Colon (tissue), 2 donors: ENCODE measurements around the gene PGM2.
"Not testable (repeated sequence)": the region's sequence is repeated elsewhere in the genome, so short reads cannot be mapped to it uniquely, and the experiment has no call there.

Experiments
- FAIRE-seq: peaks from 2 replicates; lab custom pipeline; 2012; peaks lifted over from hg19 to GRCh38; lab: Jason Lieb, UNC
- donor health status: control.
- donor health status: control.

Gene PGM2

DNA sequence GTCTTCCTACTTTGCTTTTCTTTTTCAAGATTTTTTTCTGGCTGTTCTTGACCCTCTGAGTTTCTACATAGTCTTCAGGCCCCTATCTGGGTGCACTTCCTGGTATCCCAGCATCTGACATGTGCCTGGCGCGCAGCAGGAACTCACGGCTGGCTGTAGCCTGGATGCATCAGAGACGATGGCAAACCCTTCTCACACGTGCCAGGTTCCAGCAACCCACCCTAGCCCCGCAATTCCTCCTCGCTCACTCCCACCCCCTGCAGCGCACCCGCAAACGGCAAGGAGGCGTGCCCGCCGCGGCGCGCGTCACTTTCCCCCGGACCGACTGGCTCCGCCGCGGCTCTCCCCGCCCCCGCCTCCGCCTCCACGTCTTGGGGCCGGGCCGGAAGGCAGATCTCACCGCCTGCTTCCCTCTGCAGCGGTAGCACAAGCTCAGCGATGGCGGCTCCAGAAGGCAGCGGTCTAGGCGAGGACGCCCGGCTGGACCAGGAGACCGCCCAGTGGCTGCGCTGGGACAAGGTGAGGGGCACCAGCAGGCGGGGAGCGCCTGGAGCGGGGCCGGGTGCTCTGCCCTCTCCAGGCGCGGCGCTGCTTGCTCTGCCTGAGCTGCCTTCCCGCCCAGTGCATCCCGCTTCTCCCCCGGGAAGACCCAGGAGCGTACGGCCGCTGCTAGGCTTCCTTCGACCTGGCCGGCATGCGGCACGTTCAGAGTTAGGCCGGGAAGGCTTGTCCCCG lies at the start of gene PGM2:
Gene PGM2, plus strand, starts transcription at position 392 of the 735 bp plus-strand sequence. Its CDS starts 47 bp downstream, at position 439.
- no peak for FAIRE-seq

GRCh38 chr4:37779896-37780295 lies 46.6 kb upstream of the PGM2 start:
- no peak for FAIRE-seq

DNA sequence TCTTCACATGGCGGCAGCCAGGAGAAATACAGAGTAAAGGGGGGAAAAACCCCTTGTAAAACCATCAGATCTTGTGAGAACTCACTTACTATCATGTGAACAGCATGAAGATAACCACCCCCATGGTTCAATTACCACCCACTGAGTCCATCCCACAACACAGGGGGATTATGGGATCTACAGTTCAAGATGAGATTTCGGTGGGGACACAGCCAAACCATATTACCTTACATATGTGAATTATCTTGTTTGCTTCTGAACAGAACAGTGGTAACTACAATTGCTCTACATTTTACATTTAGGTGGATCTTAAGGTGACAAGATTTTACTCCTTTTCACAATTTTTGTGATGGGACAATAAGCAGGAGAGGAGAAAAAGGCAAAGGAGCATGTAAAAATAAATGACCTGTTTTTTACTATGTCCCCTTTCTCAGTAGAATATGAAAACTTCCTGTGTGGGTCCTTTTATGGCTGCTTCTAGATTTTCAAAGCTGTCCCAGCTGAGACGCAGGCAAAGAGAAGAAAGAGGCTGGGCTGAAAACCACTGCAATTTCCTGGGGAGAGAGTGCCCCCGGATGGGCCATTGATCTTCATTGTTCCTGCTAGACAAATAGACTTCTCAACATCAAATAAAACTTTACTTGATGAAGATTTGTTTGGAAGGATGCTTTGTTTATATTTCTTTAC lies 45.9 kb upstream of the PGM2 start:
- FAIRE-seq: no peak

- FAIRE-seq: no peak
These were observed 45.4 kb upstream of the PGM2 start for GRCh38 chr4:37781131-37781455.

GRCh38 chr4:37786267-37786666 lies 40.2 kb upstream of the PGM2 start:
- FAIRE-seq: not testable (repeated sequence)

GRCh38 chr4:37787883-37788460 lies 38.5 kb upstream of the PGM2 start:
- FAIRE-seq: not testable (repeated sequence)

- FAIRE-seq: no peak
These were observed 37.7 kb upstream of the PGM2 start for GRCh38 chr4:37788819-37789218.

DNA sequence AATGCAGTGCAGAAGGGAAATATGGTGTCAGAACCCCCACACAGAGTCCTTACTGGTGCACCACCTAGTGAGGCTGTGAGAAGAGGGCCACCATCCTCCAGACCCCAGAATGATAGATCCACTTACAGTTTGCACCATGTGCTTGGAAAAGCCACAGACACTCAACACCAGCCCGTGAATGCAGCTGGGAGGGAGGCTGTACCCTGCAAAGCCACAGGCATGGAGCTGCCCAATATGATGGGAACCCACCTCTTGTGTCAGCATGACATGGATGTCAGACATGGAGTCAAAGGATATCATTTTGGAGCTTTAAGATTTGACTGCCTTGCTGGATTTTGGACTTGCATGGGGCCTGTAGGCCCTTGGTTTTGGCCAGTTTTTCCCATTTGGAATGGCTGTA lies 34.2 kb upstream of the PGM2 start:
- no peak for FAIRE-seq

- FAIRE-seq: no peak
These were observed 32.9 kb upstream of the PGM2 start for GRCh38 chr4:37793562-37793961.

DNA sequence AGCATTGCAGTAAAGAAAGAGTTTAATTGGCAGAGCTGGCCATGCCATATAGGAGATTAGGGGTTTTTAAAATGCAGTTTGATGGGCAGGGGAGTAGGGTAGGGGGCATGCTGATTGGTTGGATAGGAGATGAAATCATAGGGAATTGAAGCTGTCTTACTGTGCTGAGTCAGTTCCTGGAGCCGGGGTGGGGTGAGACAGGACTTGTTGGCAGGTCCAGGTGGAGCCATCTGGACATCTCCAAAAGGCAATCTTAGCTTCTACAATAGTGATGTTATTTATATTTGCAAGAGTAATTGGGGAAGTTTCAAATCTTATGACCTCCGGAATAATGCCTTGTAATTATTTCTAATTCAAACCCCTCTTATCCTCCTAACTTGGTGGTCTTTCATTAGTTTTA lies 32.4 kb upstream of the PGM2 start:
- no peak for FAIRE-seq

DNA sequence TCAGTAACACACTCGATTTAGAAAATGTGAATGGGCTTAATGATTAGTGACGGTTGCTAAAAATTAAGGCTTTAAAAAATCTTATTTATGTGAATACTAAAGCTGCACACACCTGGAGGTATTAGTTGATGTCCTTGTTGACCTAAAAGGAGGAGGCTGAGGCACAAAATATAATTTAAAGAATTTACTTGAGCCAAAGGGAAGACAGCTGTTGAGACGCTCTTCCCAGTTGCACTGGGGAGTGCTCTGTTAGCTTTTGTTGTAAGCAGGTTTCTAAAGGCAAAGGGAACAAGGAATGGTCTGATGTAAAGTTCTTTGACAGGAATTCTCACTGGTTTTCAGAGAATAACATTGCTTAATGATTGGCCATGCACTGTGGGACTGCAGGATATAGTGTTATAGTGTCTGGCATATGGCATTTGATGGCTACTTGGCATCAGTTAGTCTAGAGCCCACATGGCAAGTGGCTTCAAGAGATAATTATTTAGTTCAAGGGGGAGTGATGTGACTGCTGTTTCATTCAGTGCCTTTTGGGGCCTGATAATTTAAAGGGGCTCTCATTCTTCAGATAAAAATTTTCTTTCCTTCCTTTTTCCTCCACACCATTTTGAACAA lies 30.8 kb upstream of the PGM2 start:
- no peak for FAIRE-seq

- no peak for FAIRE-seq
These were observed 29.1 kb upstream of the PGM2 start for GRCh38 chr4:37797374-37797773.

DNA sequence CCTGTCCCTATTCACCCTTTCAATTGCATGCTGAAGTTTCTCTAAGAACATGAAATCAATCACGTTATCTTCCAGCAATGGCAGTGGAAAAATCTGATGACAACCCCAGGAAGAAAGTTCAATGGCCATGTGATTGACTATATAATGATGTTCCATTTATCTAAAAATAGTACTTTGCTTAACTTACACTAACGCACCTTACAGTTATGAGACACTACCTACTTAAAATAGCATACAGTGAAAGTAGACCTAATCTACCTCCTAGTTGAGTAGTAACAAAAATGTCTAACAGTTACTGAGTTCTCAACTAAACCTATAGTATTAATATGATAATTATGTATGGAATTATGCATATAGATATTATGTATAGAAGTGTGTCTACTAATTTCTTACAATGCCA lies 28.6 kb upstream of the PGM2 start:
- FAIRE-seq: no peak

GRCh38 chr4:37798616-37799015 lies 27.9 kb upstream of the PGM2 start:
- no peak for FAIRE-seq

DNA sequence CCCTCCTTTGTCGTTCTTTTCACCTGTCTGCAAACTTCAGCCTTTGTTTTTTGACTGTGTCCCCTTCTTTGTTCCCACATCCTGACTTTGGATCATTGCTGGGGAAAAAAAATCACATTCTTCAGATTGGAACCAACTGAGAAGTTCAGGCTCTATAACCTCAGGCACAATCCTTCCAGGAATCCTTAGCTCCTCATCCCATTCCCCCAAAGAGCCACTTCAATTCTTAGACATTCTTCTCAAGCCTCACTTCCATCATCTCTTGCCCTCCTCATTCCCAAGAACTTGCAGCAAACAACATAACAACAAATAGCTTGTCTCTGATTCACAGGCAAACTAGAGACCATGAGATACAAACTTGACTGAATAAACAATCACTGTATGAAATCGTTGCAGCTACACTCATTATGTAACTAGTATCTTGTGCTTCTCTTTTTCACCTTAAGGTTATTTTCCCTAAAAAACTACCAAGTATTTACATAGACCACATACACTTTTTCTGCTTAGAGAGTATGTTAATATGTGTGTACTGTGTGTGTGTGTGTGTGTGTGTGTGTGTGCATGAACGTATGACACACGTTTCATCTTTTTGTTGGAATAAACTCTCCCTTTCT lies 26.4 kb upstream of the PGM2 start:
- FAIRE-seq: no peak

- FAIRE-seq: no peak
These were observed 24.3 kb upstream of the PGM2 start for GRCh38 chr4:37802068-37802666.

GRCh38 chr4:37803348-37803973 lies 23.0 kb upstream of the PGM2 start:
- peak; percentile 79 for FAIRE-seq

- no peak for FAIRE-seq
These were observed 21.4 kb upstream of the PGM2 start for GRCh38 chr4:37805091-37805490.

- FAIRE-seq: no peak
These were observed 13.8 kb upstream of the PGM2 start for GRCh38 chr4:37812713-37813112.

DNA sequence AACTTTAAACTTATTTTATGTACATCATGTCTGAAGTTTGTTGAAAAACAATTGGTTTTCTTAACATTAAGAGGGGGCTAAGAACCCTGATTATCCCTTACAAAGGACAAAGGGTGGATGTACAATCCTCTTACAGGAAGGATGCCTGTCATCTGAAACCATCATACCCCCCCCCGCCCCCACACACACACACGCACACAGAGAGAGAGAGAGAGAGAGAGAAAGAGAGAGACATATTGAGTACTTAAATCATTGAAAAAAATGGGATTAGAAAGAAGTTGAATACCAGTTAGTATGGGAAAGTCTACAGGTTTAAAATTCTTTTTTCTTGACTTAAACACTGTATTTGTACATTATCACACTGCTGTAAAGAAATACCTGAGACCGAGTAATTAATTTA lies 10.9 kb upstream of the PGM2 start:
- no peak for FAIRE-seq

- FAIRE-seq: peak; percentile 51
These were observed 10.5 kb upstream of the PGM2 start for GRCh38 chr4:37816006-37816405.

DNA sequence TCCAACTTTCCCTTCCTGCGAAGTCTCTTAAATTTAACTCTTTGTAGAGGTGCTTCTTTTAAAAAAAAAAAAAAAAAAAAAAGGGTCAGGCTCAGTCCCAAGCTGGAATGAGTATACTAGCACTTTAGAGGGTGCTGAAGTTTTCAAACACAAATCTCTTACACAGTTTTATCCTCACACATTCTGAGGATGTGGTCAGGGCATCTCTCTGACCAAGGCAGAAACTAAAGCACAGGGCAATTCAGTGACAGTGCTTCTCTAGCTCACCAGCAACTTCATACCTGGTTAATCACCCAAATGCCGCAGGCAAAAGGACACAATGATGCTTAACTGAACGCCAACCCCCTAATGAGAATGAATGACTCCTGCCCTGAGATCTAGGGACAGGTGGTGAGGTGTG lies 9.8 kb upstream of the PGM2 start:
- FAIRE-seq: no peak
